Measurements from ENCODE around the gene CEP192. TPM values are rescaled to one million over a fixed set of nuclear protein-coding genes. Genes with fewer than 3 reads are reported as not detected.

Gene CEP192
- total and polyA plus RNA-seq, 3 donors from 2014 or later: 34.1 to 77.3 (median 61.2) TPM

DNA sequence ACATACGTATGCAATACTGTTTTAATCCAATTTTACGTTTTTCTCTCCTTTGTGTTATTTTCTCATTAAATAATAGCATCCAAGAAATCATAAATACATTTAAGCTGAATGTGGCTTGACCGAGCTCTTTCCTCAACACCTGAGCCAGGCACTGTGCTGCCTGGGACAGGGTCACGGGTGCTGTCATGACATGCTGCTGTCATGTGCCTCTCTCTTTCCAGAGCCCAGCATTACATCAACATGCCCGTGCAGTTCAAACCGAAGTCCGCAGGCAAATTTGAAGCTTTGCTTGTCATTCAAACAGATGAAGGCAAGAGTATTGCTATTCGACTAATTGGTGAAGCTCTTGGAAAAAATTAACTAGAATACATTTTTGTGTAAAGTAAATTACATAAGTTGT lies 133.2 kb downstream of the CEP192 start:
- TF ChIP-seq CTCF (IDR thresholded peaks at IDR 0.05) (no peak), POLR2A (IDR thresholded peaks at IDR 0.05) (no peak)
- peaks cover 23% of the 10 kb centered on the region for H3K4me1 ChIP-seq
- 90 to 96% methylated on average over 8 of the region's 8 CpGs for WGBS, 2 donors
- no peaks in the 10 kb centered on the region for H3K9me3 ChIP-seq
- H3K36me3 ChIP-seq (ENCODE audit: low read depth, missing control alignments): no peaks in the 10 kb centered on the region
- DNase-seq: no peak
- no peak overlapping the region for H3K4me3 ChIP-seq
- no peaks in the 10 kb centered on the region for H3K27me3 ChIP-seq
- H3K27ac ChIP-seq: no peak overlapping the region
- intact Hi-C loops (cut with DNase I; ENCODE audit: low total_unique reads): no loop called here

DNA sequence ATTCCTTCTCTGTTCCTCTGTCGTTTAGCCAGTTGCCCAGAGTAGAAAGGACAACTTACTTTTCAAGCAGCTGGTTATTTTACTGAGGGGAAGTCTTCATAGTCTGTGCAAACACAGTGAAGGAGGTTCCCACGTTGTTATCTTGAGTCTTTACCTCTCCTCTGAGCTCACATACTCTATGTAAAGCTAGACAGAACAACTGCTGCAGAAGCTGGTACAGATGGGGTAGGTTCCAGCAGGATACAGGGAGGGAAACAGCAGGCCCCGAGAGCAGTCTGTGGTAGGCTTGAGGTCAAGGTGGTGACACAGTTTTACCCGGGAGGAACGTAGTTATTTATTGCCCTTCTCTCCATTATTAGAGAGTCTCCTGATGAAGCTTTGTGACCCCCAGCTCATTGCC lies 134.0 kb downstream of the CEP192 start:
- Histone ChIP-seq H3K9me3 (no peaks in the 10 kb centered on the region), H3K4me1 (peaks cover 23% of the 10 kb centered on the region), H3K36me3 (ENCODE audit: low read depth, missing control alignments) (no peaks in the 10 kb centered on the region), H3K4me3 (no peak overlapping the region), H3K27ac (peak overlapping the region in 1 of 2 donors; percentile 50), H3K27me3 (no peaks in the 10 kb centered on the region)
- WGBS, 2 donors: 20 to 36% methylated on average over 5 of the region's 5 CpGs
- intact Hi-C loops (cut with DNase I; ENCODE audit: low total_unique reads): no loop called here
- TF ChIP-seq CTCF (IDR thresholded peaks at IDR 0.05) (no peak), POLR2A (IDR thresholded peaks at IDR 0.05) (no peak)
- DNase-seq: no peak

DNA sequence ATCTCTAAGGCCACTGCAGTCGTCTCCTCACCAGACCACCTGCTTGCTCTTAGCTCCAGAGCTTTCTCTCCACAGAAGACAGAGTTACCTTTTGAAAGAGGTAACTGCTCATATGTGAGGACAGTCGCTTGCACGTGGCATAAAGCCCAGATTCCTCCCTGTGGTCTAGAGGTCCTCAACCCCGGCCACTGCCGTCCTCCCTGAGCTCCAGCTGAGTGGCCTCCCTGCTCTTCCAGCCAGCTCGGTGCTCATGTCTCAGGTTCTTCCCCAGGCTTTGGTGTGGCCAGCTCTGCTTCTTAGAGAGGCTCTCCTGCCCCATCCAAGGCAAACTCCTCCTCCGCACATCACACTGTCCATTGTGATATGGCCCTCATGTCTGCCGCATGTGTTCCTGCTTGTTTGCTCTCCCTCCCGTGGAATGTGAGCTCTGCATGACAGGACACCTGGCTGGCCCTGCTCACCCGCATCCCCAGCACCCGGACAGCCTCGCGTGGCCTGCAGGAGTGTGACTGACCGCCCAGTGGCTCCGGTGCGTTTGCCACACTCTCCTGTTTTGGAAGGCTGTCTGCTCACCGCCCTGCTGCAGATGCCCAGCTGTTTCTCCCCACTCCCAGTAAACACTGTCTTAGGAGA lies 135.9 kb downstream of the CEP192 start:
- no peaks in the 10 kb centered on the region for H3K9me3 ChIP-seq
- TF ChIP-seq CTCF (IDR thresholded peaks at IDR 0.05): no peak
- no peak for TF ChIP-seq POLR2A (IDR thresholded peaks at IDR 0.05)
- H3K27ac ChIP-seq: no peak overlapping the region
- H3K27me3 ChIP-seq: no peaks in the 10 kb centered on the region
- WGBS, 2 donors: 80 to 92% methylated on average over 17 of the region's 17 CpGs
- intact Hi-C loops (cut with DNase I; ENCODE audit: low total_unique reads): no loop called here
- no peak overlapping the region for H3K4me3 ChIP-seq
- peaks cover 9% of the 10 kb centered on the region for H3K4me1 ChIP-seq
- no peak for DNase-seq
- H3K36me3 ChIP-seq (ENCODE audit: low read depth, missing control alignments): no peaks in the 10 kb centered on the region

GRCh38 chr18:13131283-13131682 lies 140.1 kb downstream of the CEP192 start:
- no peak overlapping the region for H3K4me3 ChIP-seq
- H3K4me1 ChIP-seq: no peaks in the 10 kb centered on the region
- no peak overlapping the region for H3K27ac ChIP-seq
- no peak for DNase-seq
- H3K36me3 ChIP-seq (ENCODE audit: low read depth, missing control alignments): no peaks in the 10 kb centered on the region
- H3K27me3 ChIP-seq: no peaks in the 10 kb centered on the region
- TF ChIP-seq CTCF (IDR thresholded peaks at IDR 0.05) (no peak), POLR2A (IDR thresholded peaks at IDR 0.05) (no peak)
- no peaks in the 10 kb centered on the region for H3K9me3 ChIP-seq
- intact Hi-C loops (cut with DNase I; ENCODE audit: low total_unique reads): no loop called here
- 72 to 80% methylated on average over 5 to 6 of the region's 6 CpGs for WGBS, 2 donors

All from testis (tissue), 3 donors.